Endodermal cell (in vitro differentiated cells): ENCODE data around the gene TEX28. TPM values are rescaled to one million over a fixed set of nuclear protein-coding genes. Genes with fewer than 3 reads are reported as not detected.
"Not testable (repeated sequence)": the region's sequence is repeated elsewhere in the genome, so short reads cannot be mapped to it uniquely, and the experiment has no call there.

ENCODE experiments used
- DNase-seq: peaks from one replicate; pipeline ENCODE4 v3.0.0-alpha.2; 2017
- H3K27ac ChIP-seq: 2 replicates; pipeline ENCODE4 v1.5.1; 2013; ENCODE audit warnings: mild to moderate bottlenecking, low read depth, low read length, moderate library complexity
- H3K27me3 ChIP-seq: 2 replicates; pipeline ENCODE4 v1.6.1; 2013; ENCODE audit warnings: mild to moderate bottlenecking, low read length, moderate library complexity; ENCODE audit not compliant: insufficient read depth, control insufficient read depth, poor library complexity, severe bottlenecking
- H3K36me3 ChIP-seq: 2 replicates; pipeline ENCODE4 v1.7.0; 2013; ENCODE audit warnings: mild to moderate bottlenecking, low read length, moderate library complexity; ENCODE audit not compliant: control insufficient read depth, insufficient read depth
- H3K4me1 ChIP-seq: one replicate; pipeline ENCODE4 v1.7.0; 2013; ENCODE audit warnings: low read length; ENCODE audit not compliant: control insufficient read depth, insufficient read depth
- H3K4me3 ChIP-seq: 2 replicates; pipeline ENCODE4 v1.5.1; 2013; ENCODE audit warnings: mild to moderate bottlenecking, low read length, moderate library complexity
- H3K9ac ChIP-seq: 2 replicates; pipeline ENCODE4 v1.6.1; 2013; ENCODE audit warnings: mild to moderate bottlenecking, low read length, moderate library complexity; ENCODE audit not compliant: poor library complexity, severe bottlenecking; ENCODE audit errors: extremely low read depth
- H3K9me3 ChIP-seq: 2 replicates; pipeline ENCODE4 v1.6.1; 2013; ENCODE audit warnings: mild to moderate bottlenecking, low read length, moderate library complexity; ENCODE audit not compliant: control insufficient read depth
- H3K27ac Mint-ChIP-seq: 2 replicates; pipeline ENCODE4 v1.8.0; 2020; ENCODE audit warnings: mixed read lengths
- H3K27me3 Mint-ChIP-seq: 2 replicates; pipeline ENCODE4 v1.8.0; 2021; ENCODE audit warnings: mild to moderate bottlenecking, mixed read lengths; ENCODE audit not compliant: insufficient read depth
- H3K36me3 Mint-ChIP-seq: 2 replicates; pipeline ENCODE4 v1.8.0; 2020; ENCODE audit warnings: low read depth, mixed read lengths
- H3K4me1 Mint-ChIP-seq: 2 replicates; pipeline ENCODE4 v1.8.0; 2020; ENCODE audit warnings: mixed read lengths
- H3K4me3 Mint-ChIP-seq: 2 replicates; pipeline ENCODE4 v1.8.0; 2020; ENCODE audit warnings: mild to moderate bottlenecking, moderate library complexity, mixed read lengths
- H3K9me3 Mint-ChIP-seq: 2 replicates; pipeline ENCODE4 v1.8.0; 2020; ENCODE audit warnings: mild to moderate bottlenecking, mixed read lengths
- CTCF ChIP-seq: fragments of 200-600 bp; sonication (generic); conservative IDR thresholded peaks from 2 replicates; pipeline ENCODE4 v1.5.0; 2021; ENCODE audit warnings: antibody characterized with exemption, mild to moderate bottlenecking
- WGBS, 2 experiments: methylation state at CpG; one replicate each; pipeline versions ENCODE4 v1.1.5 to v1.1.7; 2013; ENCODE audit warnings: missing lambda C conversion rate in 2 of 2, mixed read lengths in 1 of 2; ENCODE audit not compliant: insufficient coverage in 1 of 2, insufficient read length in 1 of 2; 5-methylcytosine and 5-hydroxymethylcytosine counted together
- total RNA-seq, 2 donors: library from RNA; stranded (reverse); fragmentation: NEBNext Ultra II Directional in 1 of 2; extraction: Animal tissue kit (Norgen Biotek cat#: 25700) in 1 of 2; gene quantifications; 2 replicates in 1 of 2; 3 replicates in 1 of 2; pipeline ENCODE4 v1.2.1, GENCODE V29; 2021

The TEX28 gene
- total RNA-seq, 2 donors from 2014 or later, result not detected

DNA sequence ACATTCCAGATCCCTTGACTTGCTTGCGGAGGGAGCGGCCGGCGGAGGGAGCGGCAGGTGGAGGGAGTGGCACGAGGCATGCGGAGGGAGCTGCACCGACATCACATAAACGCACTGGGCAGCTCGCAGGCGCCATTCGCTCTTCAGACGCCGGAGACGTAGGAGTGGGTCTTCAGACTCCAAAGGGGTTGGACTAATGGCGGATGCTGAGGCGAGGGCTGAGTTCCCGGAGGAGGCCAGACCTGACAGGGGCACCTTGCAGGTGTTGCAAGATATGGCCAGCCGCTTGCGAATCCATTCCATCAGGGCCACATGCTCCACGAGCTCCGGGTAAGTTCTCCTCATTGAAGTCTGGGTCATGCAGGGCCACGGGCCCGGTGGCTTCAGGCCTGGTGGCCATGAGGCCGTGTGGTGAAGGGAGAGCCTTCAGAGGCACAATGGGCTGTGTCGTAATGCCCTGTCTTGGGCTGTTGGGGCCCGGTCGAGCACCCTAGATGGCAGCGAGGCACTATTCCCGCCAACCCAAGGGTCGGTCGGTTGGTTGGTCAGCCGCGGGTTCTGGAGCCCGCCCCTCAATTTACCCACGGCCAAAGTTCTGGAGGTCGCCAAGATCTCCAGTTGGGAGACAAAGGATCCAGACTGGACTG lies 863 bp upstream of the TEX28 start, which contains the start of gene TKTL1:
Gene TKTL1, plus strand, starts transcription at position 132 of the 647 bp plus-strand sequence. Its CDS starts 65 bp downstream, at position 197.
- Histone ChIP-seq H3K4me1 (no peaks in the 10 kb centered on the region), H3K4me3 (no peak within 1 kb of the TSS), H3K36me3 (no peaks in the 10 kb centered on the region), H3K27me3 (no peaks in the 10 kb centered on the region), H3K9ac (no peak within 1 kb of the TSS), H3K27ac (no peak within 1 kb of the TSS), H3K9me3 (no peaks in the 10 kb centered on the region)
- no peaks in the 10 kb centered on the region for H3K4me1 Mint-ChIP-seq
- H3K9me3 Mint-ChIP-seq, result peaks cover 48% of the 10 kb centered on the region
- 94 to 96% methylated on average over 8 to 37 of the region's 37 CpGs for WGBS, 2 experiments
- no peak for DNase-seq
- no peak within 1 kb of the TSS for H3K27ac Mint-ChIP-seq
- H3K27me3 Mint-ChIP-seq, result no peaks in the 10 kb centered on the region
- H3K4me3 Mint-ChIP-seq, result no peak within 1 kb of the TSS
- H3K36me3 Mint-ChIP-seq, result no peaks in the 10 kb centered on the region
- no peak for TF ChIP-seq CTCF

DNA sequence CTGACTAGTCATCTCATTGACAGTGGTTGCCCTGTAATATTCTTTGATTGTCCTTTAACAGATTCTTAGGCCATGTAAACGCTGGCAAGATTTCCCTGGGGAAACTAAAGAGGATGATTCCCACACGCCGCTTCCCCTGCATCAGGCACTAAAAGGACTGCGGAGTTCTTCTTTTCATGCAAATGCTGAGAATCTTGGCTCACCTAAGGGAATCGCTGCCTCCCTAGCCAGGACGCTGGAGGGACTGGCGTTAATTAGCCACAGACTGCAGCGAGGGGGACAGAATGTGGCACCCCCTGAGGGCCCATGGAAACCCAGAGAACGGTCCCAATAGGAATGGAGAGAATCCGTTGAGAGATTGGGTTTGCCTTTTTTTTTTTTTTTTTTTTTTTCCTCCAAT lies 8.5 kb downstream of the TEX28 start:
- H3K4me3 Mint-ChIP-seq, H3K4me3 ChIP-seq, H3K36me3 Mint-ChIP-seq, H3K27ac Mint-ChIP-seq, DNase-seq, H3K9me3 Mint-ChIP-seq, H3K36me3 ChIP-seq, H3K9ac ChIP-seq, H3K9me3 ChIP-seq, H3K27me3 ChIP-seq, H3K27me3 Mint-ChIP-seq, H3K4me1 Mint-ChIP-seq, H3K4me1 ChIP-seq, H3K27ac ChIP-seq: not testable (repeated sequence)
- WGBS, 2 experiments, result no CpG with 5 or more reads among the region's 10 CpGs

- H3K36me3 ChIP-seq, H3K9me3 Mint-ChIP-seq, H3K4me3 Mint-ChIP-seq, H3K27ac ChIP-seq, H3K4me1 ChIP-seq, H3K27me3 ChIP-seq, H3K4me1 Mint-ChIP-seq, DNase-seq, H3K36me3 Mint-ChIP-seq, H3K4me3 ChIP-seq, H3K9ac ChIP-seq, H3K27me3 Mint-ChIP-seq, H3K27ac Mint-ChIP-seq, H3K9me3 ChIP-seq: not testable (repeated sequence)
- WGBS, 2 experiments, result no CpG with 5 or more reads among the region's 23 CpGs
Observed at GRCh38 chrX:154284489-154285338, 10.2 kb downstream of the TEX28 start.

DNA sequence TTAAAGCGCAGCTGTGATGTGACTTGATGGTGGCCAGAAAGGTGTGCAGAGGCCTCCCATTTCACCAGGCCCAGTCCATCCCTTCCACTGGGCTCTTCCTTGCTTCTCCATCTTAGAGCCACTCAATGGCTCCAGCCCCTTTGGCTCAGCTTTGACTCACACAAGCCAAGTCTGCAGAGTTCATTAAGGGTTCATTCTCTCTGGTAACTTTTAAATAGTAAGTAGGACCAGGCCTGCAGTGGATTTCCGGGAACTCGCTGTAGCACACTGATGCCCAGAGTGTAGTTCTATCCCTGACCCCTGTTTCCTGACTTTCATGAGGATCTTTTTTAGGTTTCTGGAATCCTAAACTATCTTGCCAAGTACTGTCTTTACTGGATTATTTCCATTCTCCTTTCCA lies 25.7 kb downstream of the TEX28 start:
- not testable (repeated sequence) for H3K4me1 Mint-ChIP-seq, H3K4me1 ChIP-seq, DNase-seq, H3K36me3 ChIP-seq, H3K9ac ChIP-seq, H3K9me3 ChIP-seq, H3K4me3 ChIP-seq, H3K27me3 Mint-ChIP-seq, H3K4me3 Mint-ChIP-seq, H3K36me3 Mint-ChIP-seq, H3K27ac Mint-ChIP-seq, H3K27ac ChIP-seq, H3K27me3 ChIP-seq, H3K9me3 Mint-ChIP-seq
- no CpG with 5 or more reads among the region's 3 CpGs for whole genome bisulfite sequencing, 2 experiments

GRCh38 chrX:154263072-154263471 lies 31.9 kb downstream of the TEX28 start:
- H3K27me3 ChIP-seq, H3K4me1 ChIP-seq, H3K9ac ChIP-seq, H3K27ac ChIP-seq, H3K36me3 ChIP-seq, H3K4me1 Mint-ChIP-seq, H3K4me3 Mint-ChIP-seq, H3K27ac Mint-ChIP-seq, DNase-seq, H3K9me3 ChIP-seq, H3K4me3 ChIP-seq, H3K36me3 Mint-ChIP-seq, H3K27me3 Mint-ChIP-seq, H3K9me3 Mint-ChIP-seq: not testable (repeated sequence)
- no CpG with 5 or more reads among the region's 6 CpGs for WGBS, 2 experiments

DNA sequence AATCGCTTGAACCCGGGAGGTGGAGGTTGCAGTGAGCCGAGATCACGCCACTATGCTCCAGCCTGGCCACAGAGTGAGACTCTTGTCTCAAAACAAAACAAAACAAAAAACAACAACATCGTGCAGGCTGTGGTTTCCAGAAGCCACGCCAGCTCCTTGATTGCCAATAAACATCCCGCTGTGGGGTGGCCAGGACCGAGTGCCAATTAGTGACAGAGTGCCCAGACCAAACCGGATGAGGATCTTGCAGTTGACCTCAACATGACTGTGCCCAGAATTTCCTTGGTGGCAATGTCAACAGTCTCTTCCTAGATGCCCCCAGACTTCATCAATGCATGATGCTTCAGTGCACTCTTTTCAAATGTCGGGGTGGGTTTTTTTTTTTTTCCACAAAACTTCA lies 36.2 kb downstream of the TEX28 start:
- H3K36me3 Mint-ChIP-seq, result not testable (repeated sequence)

More for the DNA sequence above, 36.2 kb downstream of the TEX28 start:
- not testable (repeated sequence) for H3K4me1 Mint-ChIP-seq, H3K9me3 ChIP-seq, H3K27me3 Mint-ChIP-seq, H3K27ac Mint-ChIP-seq, H3K4me3 ChIP-seq, H3K27ac ChIP-seq, H3K4me1 ChIP-seq, H3K27me3 ChIP-seq, H3K9ac ChIP-seq, H3K4me3 Mint-ChIP-seq, H3K36me3 ChIP-seq, DNase-seq, H3K9me3 Mint-ChIP-seq
- WGBS, 2 experiments, result no CpG with 5 or more reads among the region's 10 CpGs
